Activated CD4-positive, alpha-beta T cell treated with anti-CD3 and anti-CD28 coated beads, Interleukin-2, amount 50 U/mL, for 4 hours (primary cell): ENCODE results near the gene SAMD3.
"Not testable (repeated sequence)": the region's sequence is repeated elsewhere in the genome, so short reads cannot be mapped to it uniquely, and the experiment has no call there.

Experiments used
- DNase-seq, 2 experiments: peaks; one replicate each; pipeline ENCODE4 v3.0.0-alpha.2; 2020

Gene SAMD3

DNA sequence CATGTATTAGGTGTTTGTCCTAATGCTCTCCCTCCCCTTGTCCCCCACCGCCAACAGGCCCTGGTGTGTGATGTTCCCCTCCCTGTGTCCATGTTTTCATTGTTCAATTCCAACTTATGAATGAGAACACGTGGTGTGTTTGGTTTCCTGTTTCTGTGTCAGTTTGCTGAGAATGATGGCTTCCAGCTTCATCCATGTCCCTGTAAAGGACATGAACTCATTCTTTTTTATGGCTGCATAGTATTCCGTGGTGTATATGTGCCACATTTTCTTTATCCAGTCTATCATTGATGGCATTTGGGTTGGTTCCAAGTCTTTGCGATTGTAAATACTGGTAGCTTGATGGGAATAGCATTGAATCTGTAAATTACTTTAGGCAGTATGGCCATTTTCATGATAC is 52.6 kb downstream of the SAMD3 start:
- not testable (repeated sequence) for DNase-seq

- DNase-seq = no peak
These were observed 55.1 kb downstream of the SAMD3 start for GRCh38 chr6:130167655-130168054.

DNA sequence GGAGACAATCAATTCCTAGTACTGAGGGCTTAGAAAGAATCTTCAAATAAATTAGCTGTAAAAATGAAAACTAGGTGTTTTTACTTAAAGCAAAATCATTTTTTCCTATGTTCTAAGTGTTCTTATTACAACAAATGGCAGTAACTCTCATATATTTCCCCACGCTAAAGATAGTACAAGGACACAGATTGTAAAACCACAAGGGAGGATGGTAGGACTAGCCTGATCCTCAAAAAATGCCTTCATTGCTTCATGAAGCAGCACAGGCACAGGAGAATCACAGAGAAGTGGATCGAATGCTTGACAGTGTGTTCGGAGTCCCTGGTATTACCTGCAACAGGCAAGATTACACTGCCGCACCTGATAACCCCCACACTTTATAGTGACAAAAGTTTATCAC is 58.5 kb downstream of the SAMD3 start:
- DNase-seq = no peak

DNA sequence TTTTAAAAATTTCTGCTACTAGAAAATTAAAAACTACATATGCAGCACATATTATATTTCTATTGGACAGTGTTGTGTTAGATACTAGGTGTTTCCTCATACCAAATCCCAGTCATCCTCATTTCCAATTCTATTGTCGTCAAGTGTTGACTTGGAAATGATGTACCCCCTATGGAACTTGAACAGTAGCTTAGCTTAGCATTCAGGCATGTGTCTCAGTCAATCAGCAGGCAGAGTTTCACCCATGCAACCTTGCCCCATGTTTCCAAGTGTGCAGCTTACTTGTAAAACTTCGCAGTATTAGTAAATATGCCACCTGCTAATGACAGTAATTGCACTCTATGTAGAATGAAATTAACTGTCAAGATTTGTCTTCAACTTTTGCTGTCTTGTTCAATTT is 59.5 kb downstream of the SAMD3 start:
- DNase-seq = no peak

DNA sequence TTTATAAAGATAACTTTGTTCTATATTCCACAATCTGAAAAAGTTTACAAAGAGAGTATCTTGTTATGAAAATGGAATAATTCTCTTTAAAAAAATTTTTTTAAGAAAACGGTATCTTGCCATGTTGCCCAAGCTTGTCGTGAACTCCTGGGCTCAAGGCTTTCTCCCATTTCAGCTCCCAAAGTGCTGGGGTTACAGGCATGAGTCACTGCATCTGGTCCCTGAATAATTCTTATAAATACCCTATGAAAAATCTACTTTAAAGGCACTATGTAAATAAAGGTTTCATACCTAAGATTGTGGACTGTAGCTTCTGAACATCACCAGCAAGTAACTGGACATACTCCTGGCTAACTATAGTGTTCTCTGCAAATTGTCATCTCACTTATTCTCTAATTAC is 60.3 kb downstream of the SAMD3 start:
- DNase-seq = no peak

DNA sequence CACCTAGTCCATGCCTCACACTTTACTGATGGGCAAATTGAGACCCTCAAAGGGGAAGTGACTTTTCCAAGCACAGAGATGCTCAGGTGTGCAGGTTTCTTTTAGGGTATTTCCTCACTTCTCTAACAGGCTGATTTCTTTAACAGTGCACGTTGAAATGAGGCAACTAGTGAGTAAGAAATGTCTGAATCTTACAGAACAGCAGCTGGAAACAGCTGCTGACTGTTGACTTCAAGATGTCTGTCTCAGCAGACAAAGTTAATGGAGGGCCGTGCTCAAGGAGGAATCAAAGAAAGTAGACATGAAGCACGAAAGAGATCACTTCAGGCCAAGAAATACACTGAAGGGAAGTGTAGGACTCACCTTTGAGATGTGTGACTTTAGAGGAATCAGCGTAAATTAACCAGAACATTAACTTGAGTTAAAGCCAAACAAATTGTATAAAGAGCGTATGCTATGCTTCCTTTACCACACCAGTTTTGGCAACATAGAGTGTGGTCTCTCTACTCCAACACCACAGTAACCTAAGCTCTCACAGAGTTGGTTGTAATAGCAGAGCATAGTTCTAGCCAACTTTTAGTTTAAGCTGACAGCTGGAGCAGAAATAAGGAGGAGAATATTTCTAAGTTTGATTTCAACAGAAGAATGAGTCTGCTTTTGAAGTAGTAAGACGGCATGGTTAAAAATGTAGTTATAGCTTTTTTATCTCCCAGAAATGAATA is 60.9 kb downstream of the SAMD3 start:
- DNase-seq = no peak

DNA sequence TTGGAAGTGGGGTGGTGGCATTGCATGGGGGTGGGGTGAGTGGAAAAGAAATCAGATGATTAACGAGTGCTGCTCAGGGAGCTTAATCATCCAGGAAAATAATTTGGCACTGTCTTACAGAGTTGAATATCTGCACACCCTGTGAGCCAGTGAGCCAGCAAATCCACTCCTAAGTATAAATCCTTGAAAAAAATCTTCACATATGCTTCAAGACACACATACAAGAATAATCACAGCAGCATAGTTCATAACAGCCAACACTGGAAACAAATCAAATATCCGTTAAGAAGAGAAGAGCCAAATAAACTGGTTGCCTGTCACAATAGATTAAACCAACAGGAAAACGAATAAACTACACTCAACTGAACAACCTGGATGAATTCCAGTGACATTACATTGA is 62.8 kb downstream of the SAMD3 start:
- DNase-seq = no peak

DNA sequence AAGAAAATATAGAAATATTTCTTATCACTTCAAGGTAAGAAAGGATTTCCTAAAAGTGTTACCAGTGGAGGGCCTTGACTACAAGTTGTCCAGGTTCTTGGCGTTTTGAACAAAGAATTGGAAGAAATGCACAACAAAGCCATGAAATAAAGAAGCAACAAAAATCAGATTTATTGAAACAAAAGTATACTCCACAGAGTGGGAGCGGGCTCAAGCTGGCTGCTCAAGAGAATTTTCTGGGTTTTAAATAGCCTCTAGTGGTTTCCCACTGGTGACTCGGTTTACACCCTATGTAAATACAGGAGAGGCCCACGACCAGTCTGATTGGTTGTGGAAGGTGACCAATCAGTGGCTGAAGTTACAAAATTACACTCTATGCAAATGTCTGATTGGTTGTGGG is 64.2 kb downstream of the SAMD3 start:
- DNase-seq = no peak

GRCh38 chr6:130158056-130158455 is 64.7 kb downstream of the SAMD3 start:
- DNase-seq = no peak

GRCh38 chr6:130156908-130157307 is 65.8 kb downstream of the SAMD3 start:
- no peak for DNase-seq

DNA sequence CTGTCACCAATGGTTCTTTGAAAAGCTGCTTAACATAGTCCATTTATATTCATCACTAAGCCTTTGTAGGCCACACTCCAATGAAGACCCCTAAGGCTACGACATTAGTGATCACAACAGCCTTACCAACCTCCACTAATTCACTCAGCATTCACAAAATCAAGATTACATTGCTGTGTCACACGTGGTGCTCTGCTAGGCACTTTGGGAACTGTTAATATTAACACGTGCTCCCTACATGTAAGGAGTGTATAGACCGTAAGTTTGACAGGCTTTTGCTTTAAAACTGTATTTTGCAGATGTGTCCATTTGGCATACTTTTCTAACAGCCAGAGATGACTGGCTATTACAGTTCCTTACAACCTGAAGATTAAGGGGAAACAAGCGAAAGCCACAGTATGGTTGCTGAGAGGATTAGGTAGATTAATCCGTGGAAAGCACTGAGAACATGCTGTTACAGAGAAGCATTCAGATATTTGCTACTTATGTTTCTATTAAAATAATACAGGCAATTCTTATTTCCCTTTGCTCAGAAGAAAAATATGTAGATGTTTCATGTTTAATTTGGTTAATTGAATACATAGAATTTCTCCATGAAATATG is 69.7 kb downstream of the SAMD3 start:
- DNase-seq = no peak

DNA sequence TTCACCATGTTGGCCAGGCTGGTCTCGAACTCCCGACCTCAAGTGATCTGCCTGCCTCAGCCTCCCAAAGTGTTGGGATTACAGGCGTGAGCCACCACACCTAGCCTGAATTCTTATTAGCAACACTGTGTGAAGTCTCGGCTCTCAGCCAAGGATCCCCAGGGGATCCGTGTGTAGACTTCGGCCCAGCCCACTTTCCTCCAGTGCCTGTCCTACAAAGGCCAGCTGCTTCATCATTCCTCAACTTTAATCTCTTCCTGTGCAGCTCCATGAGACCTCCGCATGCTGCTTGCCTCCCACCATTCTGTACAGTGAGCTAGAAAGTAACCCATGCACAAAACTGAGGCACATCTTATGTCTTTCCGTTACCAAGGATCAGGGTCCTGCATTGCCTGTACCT is 71.8 kb downstream of the SAMD3 start:
- DNase-seq = no peak

DNA sequence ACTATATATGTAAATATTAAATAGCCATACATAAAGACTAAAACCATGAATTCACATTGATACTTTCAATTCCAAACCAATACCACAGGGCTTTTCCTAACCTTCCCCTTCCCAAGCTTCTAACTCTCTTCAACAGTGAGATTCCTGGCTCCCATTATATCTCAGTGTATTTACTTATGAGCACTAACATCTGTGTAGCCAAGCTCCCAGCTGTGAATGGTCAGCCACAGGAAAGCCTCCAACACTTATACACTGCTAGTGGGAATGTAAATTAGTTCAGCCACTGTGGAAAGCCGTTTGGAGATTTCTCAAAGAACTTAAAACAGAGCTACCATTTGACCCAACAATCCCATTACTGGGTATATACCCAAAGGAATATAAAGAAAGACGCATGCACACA is 73.7 kb downstream of the SAMD3 start:
- not testable (repeated sequence) for DNase-seq

GRCh38 chr6:130148181-130148580 is 74.6 kb downstream of the SAMD3 start:
- no peak for DNase-seq

- DNase-seq = no peak
These were observed 75.6 kb downstream of the SAMD3 start for GRCh38 chr6:130147111-130147510.

- DNase-seq = no peak
These were observed 79.0 kb downstream of the SAMD3 start for GRCh38 chr6:130143709-130144108.

DNA sequence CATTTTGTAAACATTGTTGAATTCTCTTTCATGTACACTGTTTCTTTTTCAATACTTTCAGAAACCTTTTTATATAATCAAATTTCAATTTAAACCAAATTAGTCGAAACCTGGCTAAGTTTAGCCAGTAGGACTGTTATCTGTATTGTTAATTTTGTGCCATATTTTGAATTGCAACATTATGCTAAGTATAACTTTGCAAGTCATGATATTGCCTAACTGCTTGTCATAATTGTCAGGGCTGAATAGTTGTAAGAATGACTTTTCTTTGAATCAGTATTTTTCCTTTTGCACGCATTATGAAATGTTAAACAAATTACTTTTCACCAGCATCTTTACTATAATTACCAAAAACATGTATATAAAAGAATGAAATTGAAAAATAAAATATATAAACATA is 82.7 kb downstream of the SAMD3 start:
- no peak for DNase-seq

DNA sequence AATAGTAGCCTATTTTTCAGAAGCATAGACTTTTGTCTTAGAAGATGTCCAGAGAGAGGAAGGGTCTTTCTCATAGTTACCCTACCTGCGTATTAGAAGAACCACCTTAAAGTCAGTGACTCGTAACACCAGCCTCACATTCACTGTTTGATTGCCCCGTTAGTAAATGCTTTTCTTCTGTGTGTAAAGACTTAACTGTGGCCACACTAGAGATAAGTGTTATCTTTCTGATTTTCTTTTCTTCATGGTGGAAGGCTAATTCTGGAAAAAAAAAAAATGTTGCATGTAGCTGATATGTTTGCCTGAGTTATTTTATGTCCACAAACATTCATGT is 83.9 kb downstream of the SAMD3 start:
- DNase-seq = no peak

- no peak for DNase-seq
These were observed 84.4 kb downstream of the SAMD3 start for GRCh38 chr6:130138116-130138908.

DNA sequence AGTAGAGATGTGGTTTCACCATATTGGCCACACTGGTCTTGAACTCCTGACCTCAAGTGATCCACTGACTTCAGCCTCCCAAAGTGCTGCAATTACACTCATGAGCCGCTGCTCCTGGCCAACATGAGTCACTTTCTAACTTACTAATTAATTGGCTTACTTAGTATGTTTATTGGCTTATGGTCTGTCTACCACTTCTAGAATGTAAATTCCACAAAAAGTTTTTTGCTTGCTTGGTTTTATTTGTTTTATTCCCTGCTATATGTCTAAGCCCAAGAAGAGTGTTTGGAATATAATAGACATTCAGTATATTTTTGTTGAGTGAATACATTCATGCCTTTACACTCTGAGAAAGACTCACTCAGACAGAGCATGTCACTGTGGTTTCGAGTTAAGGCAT is 86.0 kb downstream of the SAMD3 start:
- DNase-seq = no peak

DNA sequence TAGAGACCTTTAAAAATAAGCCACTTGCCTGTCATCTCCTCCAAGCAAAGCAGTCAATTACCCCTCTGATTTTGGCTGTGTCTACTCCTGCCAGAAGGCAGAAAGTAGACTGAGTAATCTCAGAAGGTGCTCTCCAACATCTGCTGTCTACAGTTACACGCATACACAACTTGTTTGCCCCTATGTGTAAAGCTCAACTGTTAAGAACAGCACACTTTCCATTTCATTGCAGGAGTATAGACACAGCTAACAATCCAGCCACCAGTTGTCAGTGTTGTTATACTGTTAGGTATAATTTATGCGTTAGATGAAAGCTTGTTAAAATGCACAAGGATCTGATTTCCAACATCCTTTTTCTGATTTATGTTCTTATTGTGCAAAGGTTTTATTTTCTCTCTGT is 88.2 kb downstream of the SAMD3 start:
- DNase-seq = no peak

DNA sequence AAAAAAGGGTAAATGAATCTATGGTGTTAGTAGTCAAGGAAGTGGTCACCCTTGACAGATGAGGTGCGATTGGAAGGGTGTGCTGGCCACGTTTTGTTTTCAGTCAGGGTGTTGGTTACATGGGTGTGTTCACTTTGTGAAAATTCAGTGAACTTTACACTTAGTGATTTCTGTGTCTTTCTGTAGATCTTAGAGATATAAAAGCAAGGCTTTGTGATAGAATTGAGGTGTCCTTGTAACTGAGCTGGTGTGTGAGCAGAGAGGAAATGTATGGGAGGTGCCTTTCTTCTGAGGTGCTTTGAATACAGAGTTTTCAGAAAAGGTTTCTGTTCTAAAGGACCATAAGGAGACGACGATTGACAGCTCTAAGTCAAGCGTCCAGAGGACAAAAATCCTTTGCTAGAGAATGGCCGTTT is 90.5 kb downstream of the SAMD3 start:
- DNase-seq = no peak

DNA sequence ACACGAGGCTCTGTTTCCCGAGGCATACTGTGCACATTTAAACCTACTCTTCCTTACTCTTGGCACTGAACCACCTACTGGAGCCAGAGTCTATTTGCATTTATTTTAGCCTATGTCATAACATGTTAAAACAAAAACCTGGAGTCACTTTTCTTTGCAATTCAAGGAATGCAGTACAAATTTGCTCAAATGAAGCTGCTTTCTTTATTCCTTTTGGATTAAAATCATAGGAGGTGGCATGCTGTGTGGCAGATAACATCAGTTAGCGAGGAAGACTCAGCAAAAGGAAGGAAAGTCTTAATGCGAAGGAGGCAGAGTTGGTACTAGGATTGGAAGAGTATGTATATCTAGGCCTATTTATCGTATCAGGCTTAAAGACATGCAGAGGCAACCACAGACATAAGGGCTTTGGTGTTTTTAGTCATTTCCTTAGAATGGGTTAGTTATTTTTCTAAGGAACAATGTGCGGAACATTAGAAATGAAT is 92.9 kb downstream of the SAMD3 start:
- no peak for DNase-seq

GRCh38 chr6:130128326-130128725 is 94.4 kb downstream of the SAMD3 start:
- no peak for DNase-seq
